NCI-H526 treated with DMSO at 0.1 percent for 48 hours (cell line): Measurements from ENCODE around the gene CCDC149.

ENCODE experiments used
- DNase-seq: peaks from one replicate; lab custom pipeline; 2025; lab: John Stamatoyannopoulos, UW

Gene CCDC149

GRCh38 chr4:24840826-24841543, 71.9 kb downstream of the CCDC149 start:
- no peak for DNase-seq

GRCh38 chr4:24840362-24840761, 72.5 kb downstream of the CCDC149 start:
- DNase-seq = no peak

GRCh38 chr4:24837781-24838180, 75.1 kb downstream of the CCDC149 start:
- DNase-seq = no peak

- no peak for DNase-seq
These were observed 75.5 kb downstream of the CCDC149 start for GRCh38 chr4:24837336-24837735.

GRCh38 chr4:24836661-24837242, 76.1 kb downstream of the CCDC149 start:
- no peak for DNase-seq

- no peak for DNase-seq
These were observed 77.1 kb downstream of the CCDC149 start for GRCh38 chr4:24835696-24836095.

GRCh38 chr4:24831637-24832036, 81.2 kb downstream of the CCDC149 start:
- no peak for DNase-seq

- no peak for DNase-seq
These were observed 88.1 kb downstream of the CCDC149 start for GRCh38 chr4:24824720-24825119.

GRCh38 chr4:24820541-24820940, 92.3 kb downstream of the CCDC149 start:
- DNase-seq = no peak

- no peak for DNase-seq
These were observed 96.0 kb downstream of the CCDC149 start for GRCh38 chr4:24816797-24817196.

- DNase-seq = no peak
These were observed 99.1 kb downstream of the CCDC149 start for GRCh38 chr4:24813732-24814131.

GRCh38 chr4:24810871-24811631, 101.8 kb downstream of the CCDC149 start:
- DNase-seq = no peak

- no peak for DNase-seq
These were observed 102.9 kb downstream of the CCDC149 start for GRCh38 chr4:24809815-24810405.

GRCh38 chr4:24809376-24809775, 103.5 kb downstream of the CCDC149 start:
- DNase-seq = no peak

GRCh38 chr4:24808955-24809354, 103.9 kb downstream of the CCDC149 start:
- DNase-seq = no peak

- DNase-seq = no peak
These were observed 104.6 kb downstream of the CCDC149 start for GRCh38 chr4:24808261-24808660.

GRCh38 chr4:24807611-24808010, 105.2 kb downstream of the CCDC149 start:
- DNase-seq = no peak

GRCh38 chr4:24806206-24806990, 106.4 kb downstream of the CCDC149 start:
- no peak for DNase-seq

GRCh38 chr4:24805566-24805965, 107.3 kb downstream of the CCDC149 start:
- DNase-seq = no peak

GRCh38 chr4:24805067-24805466, 107.8 kb downstream of the CCDC149 start:
- DNase-seq = no peak

- DNase-seq = no peak
These were observed 110.2 kb downstream of the CCDC149 start for GRCh38 chr4:24802648-24803047.
